Measurements from ENCODE around the gene PQBP1. TPM values are rescaled to one million over a fixed set of nuclear protein-coding genes. Genes with fewer than 3 reads are reported as not detected.
A peak's percentile ranks its signal among the peaks of the same experiment; 100 is the strongest.

PQBP1 gene
- polyA plus RNA-seq, 3 donors from 2014 or later: 92.6 to 118 (median 108) TPM

DNA sequence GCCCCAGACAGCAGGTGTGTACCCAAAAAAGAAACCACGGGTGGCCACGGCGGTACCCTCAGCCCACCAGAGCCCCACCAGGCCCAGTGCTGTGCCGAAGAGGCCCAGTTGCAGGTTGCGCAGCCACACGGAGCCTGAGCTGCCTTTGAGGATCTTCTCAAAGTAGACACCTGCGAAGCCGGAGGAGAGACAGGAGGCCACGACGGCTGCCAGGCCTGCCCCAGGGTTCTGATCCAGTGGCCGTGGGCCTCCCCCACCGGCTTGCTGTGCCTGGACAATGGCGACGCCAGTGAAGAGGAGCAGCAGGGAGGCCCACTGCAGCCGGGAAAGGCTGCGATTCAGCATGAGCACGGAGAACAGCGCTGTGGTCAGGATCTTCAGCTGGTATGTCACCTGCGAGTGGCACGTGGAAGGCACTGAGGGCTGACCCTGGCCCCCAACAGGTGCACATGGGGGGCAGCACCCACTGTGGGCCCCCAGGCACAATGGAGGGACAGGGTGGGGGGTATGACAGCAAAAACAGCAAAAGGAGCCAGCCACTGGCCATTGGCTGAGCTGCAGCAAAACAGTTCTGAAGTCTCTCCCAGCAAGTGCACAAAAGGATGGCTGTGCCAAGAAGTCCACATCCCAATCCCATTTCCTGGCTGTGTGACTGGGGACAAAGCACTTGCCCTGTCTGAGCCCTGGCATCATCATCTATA lies 7.5 kb downstream of the PQBP1 start:
- H3K36me3 Mint-ChIP-seq: no peaks in the 10 kb centered on the region
- no peaks in the 10 kb centered on the region for H3K4me1 Mint-ChIP-seq
- no peak overlapping the region for H3K4me3 Mint-ChIP-seq
- DNase-seq: no peak
- no peak overlapping the region for H3K27ac Mint-ChIP-seq
- H3K27me3 Mint-ChIP-seq (ENCODE audit: low read depth in 3 of 3): peaks cover 0 to 7% (median 2%) of the 10 kb centered on the region in 3 donors
- H3K9me3 Mint-ChIP-seq: no peaks in the 10 kb centered on the region

DNA sequence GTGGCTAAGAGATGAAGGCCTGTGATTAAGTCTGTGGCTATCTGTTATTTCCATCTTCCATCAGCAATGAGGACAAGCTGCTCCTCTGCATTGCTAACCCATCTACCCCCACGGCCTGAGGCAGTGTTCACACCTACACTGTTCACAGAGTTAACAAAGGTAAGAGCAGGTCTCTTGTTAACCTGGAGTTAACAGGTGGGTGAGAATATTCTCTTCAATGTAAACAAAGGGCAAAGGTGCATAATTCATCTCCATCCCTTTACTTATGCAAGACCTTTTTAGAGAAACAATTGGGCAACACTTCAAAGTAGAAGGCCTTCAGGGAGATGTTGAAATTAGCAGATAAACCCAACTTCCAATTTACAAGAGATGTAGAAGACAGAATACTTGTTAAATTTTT lies 10.9 kb downstream of the PQBP1 start:
- no peak for DNase-seq
- no peak overlapping the region for H3K4me3 Mint-ChIP-seq
- H3K36me3 Mint-ChIP-seq: peaks cover 0 to 2% (median 0%) of the 10 kb centered on the region in 3 donors
- H3K27me3 Mint-ChIP-seq (ENCODE audit: low read depth in 3 of 3): peaks cover 13 to 27% (median 17%) of the 10 kb centered on the region in 3 donors
- peaks cover 0 to 2% (median 0%) of the 10 kb centered on the region in 6 donors for H3K9me3 Mint-ChIP-seq
- peaks cover 20 to 21% of the 10 kb centered on the region in 2 donors for H3K4me1 Mint-ChIP-seq
- H3K27ac Mint-ChIP-seq: peak overlapping the region in 4 of 6 donors; percentile 5 to 46 (median 30)

DNA sequence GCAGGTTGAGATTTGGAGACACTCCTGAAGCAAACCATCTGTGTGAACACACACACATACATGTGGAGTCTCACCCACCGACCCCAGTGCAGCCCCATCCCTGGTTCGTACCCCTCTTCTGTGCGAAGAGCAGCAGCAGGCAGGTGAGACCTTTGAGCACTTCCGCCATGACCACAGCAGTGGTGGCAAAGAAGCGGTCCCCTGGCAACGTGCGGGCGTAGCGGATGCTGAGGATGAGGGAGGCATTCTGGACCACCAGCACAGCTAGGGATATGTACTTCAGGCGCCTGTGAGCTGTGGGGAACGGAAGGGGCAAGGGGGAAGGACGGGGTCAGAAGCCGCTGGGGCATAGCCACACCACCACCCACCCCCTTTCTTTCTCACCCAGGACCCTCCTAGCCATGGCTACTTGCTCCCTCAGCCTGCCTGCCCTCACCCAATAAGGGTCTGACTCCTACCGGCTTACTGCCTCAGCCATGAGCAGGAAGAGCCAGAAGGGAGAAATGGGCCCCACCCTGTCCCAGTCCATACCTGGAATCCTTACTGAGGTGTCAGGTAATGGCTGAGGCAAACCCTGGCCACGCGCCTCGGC lies 12.1 kb downstream of the PQBP1 start:
- no peak for DNase-seq
- peaks cover 0 to 13% (median 0%) of the 10 kb centered on the region in 3 donors for H3K36me3 Mint-ChIP-seq
- H3K27me3 Mint-ChIP-seq (ENCODE audit: low read depth in 3 of 3): peaks cover 13 to 27% (median 17%) of the 10 kb centered on the region in 3 donors
- peak overlapping the region in 1 of 6 donors; percentile 96 for H3K27ac Mint-ChIP-seq
- H3K4me3 Mint-ChIP-seq: no peak overlapping the region
- peaks cover 0 to 2% (median 0%) of the 10 kb centered on the region in 6 donors for H3K9me3 Mint-ChIP-seq
- peaks cover 30 to 31% of the 10 kb centered on the region in 2 donors for H3K4me1 Mint-ChIP-seq

- H3K27me3 Mint-ChIP-seq (ENCODE audit: low read depth in 3 of 3): peaks cover 13 to 27% (median 17%) of the 10 kb centered on the region in 3 donors
- peak overlapping the region; percentile 93 to 97 (median 96) for H3K27ac Mint-ChIP-seq
- H3K36me3 Mint-ChIP-seq: peaks cover 0 to 14% (median 0%) of the 10 kb centered on the region in 3 donors
- peaks cover 39 to 42% of the 10 kb centered on the region in 2 donors for H3K4me1 Mint-ChIP-seq
- no peak for DNase-seq
- H3K9me3 Mint-ChIP-seq: peaks cover 0 to 2% (median 0%) of the 10 kb centered on the region in 6 donors
- H3K4me3 Mint-ChIP-seq: peak overlapping the region; percentile 89 to 94 (median 93)
Measured at GRCh38 chrX:48910926-48911411, 13.2 kb downstream of the PQBP1 start.

GRCh38 chrX:48911412-48912182 lies 13.9 kb downstream of the PQBP1 start, which contains the start of gene SLC35A2:
TSS of gene SLC35A2 (minus strand) at chrX:48911646. CDS start at chrX:48911636, 10 bp downstream.
- Mint-ChIP-seq H3K9me3 (peaks cover 0 to 2% (median 0%) of the 10 kb centered on the region in 6 donors), H3K27me3 (ENCODE audit: low read depth in 3 of 3) (peaks cover 13 to 29% (median 17%) of the 10 kb centered on the region in 3 donors), H3K36me3 (peaks cover 0 to 14% (median 0%) of the 10 kb centered on the region in 3 donors), H3K4me1 (peaks cover 39 to 45% of the 10 kb centered on the region in 2 donors), H3K27ac (peak within 1 kb of the TSS; percentile 93 to 97 (median 96)), H3K4me3 (peak within 1 kb of the TSS; percentile 89 to 94 (median 93))
- DNase-seq: peak; percentile 87 to 88 (median 87)

- H3K27me3 Mint-ChIP-seq (ENCODE audit: low read depth in 3 of 3): peaks cover 22 to 33% (median 26%) of the 10 kb centered on the region in 3 donors
- H3K4me3 Mint-ChIP-seq: peak overlapping the region in 2 of 5 donors; percentile 15 to 50
- peaks cover 0 to 2% (median 0%) of the 10 kb centered on the region in 6 donors for H3K9me3 Mint-ChIP-seq
- peaks cover 0 to 22% (median 6%) of the 10 kb centered on the region in 3 donors for H3K36me3 Mint-ChIP-seq
- peaks cover 52% of the 10 kb centered on the region in 2 donors for H3K4me1 Mint-ChIP-seq
- peak overlapping the region in 4 of 6 donors; percentile 50 to 67 (median 60) for H3K27ac Mint-ChIP-seq
- no peak for DNase-seq
Measured at GRCh38 chrX:48913605-48914366, 16.1 kb downstream of the PQBP1 start.

- Mint-ChIP-seq H3K4me3 (peak overlapping the region; percentile 5 to 47 (median 30)), H3K27me3 (ENCODE audit: low read depth in 3 of 3) (peaks cover 22 to 36% (median 30%) of the 10 kb centered on the region in 3 donors), H3K27ac (peak overlapping the region in 5 of 6 donors; percentile 30 to 72 (median 62)), H3K4me1 (peaks cover 59 to 61% of the 10 kb centered on the region in 2 donors), H3K9me3 (peaks cover 0 to 2% (median 0%) of the 10 kb centered on the region in 6 donors), H3K36me3 (peaks cover 0 to 22% (median 6%) of the 10 kb centered on the region in 3 donors)
- DNase-seq: no peak
Measured at GRCh38 chrX:48914593-48915493, 17.1 kb downstream of the PQBP1 start.

DNA sequence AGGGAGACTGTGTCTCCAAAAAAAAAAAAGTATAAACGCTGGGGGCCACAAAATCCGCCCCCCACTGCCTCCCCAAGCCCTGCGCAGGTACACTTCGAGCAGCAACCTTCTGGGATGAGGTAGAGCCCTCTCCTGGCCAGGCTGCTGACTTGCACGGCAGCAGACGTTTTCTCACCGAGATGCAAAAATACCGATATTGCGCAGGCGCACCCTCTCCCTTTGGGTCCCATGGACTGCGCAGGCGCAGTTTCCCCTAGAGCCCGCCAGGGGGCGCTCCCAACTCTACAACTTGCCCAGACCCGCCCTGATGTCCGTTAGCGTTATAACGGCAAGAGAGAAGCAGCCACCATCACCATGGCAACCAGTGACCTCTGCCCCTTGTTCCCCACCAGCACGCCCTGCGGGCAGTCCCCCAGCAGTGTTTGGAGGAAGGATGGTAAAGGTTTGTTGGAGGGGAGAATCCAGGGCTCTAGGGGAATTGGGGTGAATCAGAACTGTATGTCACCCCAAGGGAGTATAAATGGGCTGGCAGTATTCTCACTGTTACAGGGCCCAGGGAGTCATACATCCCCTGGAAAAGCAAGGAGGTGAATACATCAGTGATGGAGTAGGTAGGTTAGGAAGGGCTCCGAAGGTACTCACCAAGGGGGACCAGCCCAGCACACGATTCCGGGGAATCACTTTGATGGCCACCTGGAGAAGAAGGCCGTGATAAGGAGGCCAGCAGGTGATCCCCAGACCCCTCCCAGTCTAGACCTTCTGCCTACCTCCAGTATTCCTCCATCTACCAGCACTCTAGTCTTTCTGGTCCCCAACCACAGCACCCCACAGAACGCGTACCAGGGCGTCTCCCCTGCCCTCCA lies 19.6 kb downstream of the PQBP1 start:
- DNase-seq: peak; percentile 89 to 93 (median 90)
- Mint-ChIP-seq H3K27ac (peak overlapping the region; percentile 87 to 97 (median 90)), H3K27me3 (ENCODE audit: low read depth in 3 of 3) (peaks cover 13 to 18% (median 17%) of the 10 kb centered on the region in 3 donors), H3K4me1 (peaks cover 65 to 66% of the 10 kb centered on the region in 2 donors), H3K9me3 (peaks cover 0 to 2% (median 0%) of the 10 kb centered on the region in 6 donors), H3K4me3 (peak overlapping the region; percentile 90 to 99 (median 91)), H3K36me3 (peaks cover 3 to 26% (median 6%) of the 10 kb centered on the region in 3 donors)

- H3K9me3 Mint-ChIP-seq: no peaks in the 10 kb centered on the region
- H3K4me3 Mint-ChIP-seq: peak overlapping the region; percentile 90 to 99 (median 91)
- peak overlapping the region; percentile 87 to 97 (median 90) for H3K27ac Mint-ChIP-seq
- peaks cover 70 to 75% of the 10 kb centered on the region in 2 donors for H3K4me1 Mint-ChIP-seq
- no peak for DNase-seq
- H3K36me3 Mint-ChIP-seq: peaks cover 3 to 26% (median 6%) of the 10 kb centered on the region in 3 donors
- peaks cover 13 to 17% (median 16%) of the 10 kb centered on the region in 3 donors for H3K27me3 Mint-ChIP-seq (ENCODE audit: low read depth in 3 of 3)
Measured at GRCh38 chrX:48918301-48918642, 20.5 kb downstream of the PQBP1 start.

DNA sequence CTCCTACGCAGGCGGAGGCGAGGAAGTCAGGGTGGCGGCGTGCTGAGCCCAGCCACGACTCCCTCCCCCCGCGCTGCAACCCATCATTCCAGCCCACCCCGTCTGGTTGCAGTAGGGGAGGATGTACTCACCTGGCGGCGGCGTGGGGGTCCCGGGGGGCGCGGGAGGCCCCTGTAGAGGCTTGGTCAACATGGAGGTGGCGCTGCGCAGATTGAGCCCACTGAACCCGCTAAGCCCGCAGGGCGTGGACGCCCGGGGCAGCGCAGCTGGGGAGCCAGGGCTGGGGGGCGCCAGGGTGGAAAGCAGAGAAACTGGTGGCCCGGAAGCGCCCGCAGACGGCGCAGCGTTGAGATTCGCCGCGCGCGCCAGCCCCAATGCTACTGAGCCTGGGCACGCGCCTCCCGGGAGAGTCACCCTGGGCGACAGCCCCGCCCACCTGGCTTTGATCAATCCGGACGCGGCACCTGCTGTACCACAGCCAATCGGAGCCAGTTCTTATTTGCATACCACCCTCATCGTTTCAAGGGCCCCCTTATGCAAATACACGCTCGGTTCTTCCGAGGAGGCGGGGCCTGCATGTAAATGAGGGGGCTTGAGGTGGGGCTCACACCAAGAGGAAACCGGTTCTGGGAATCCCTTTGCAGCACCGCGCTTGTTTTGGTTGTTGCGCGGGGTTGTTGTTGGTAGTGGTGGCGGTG lies 21.1 kb downstream of the PQBP1 start, which contains the start of gene PIM2:
Gene PIM2, minus strand, starts transcription at position 382 of the 698 bp plus-strand sequence. Its CDS starts 190 bp downstream, at position 192.
- Mint-ChIP-seq H3K4me3 (peak within 1 kb of the TSS; percentile 90 to 99 (median 91)), H3K27me3 (ENCODE audit: low read depth in 3 of 3) (peaks cover 13 to 17% (median 16%) of the 10 kb centered on the region in 3 donors), H3K27ac (peak within 1 kb of the TSS; percentile 87 to 97 (median 90)), H3K9me3 (no peaks in the 10 kb centered on the region), H3K4me1 (peaks cover 76 to 77% of the 10 kb centered on the region in 2 donors), H3K36me3 (peaks cover 3 to 22% (median 6%) of the 10 kb centered on the region in 3 donors)
- DNase-seq: peak; percentile 91 to 94 (median 93)

Data from immature natural killer cell (primary cell).